Neural cell (in vitro differentiated cells): ENCODE data around the gene TRUB2. TPM values are rescaled to one million over a fixed set of nuclear protein-coding genes. Genes with fewer than 3 reads are reported as not detected.

Experiments
- H2AFZ ChIP-seq: fragments of 200-600, 300-800 bp; sonication (generic), shearing (Covaris generic); 2 replicates; pipeline ENCODE4 v1.6.0; 2014; ENCODE audit warnings: low read depth, mild to moderate bottlenecking, antibody characterized with exemption, low read length, moderate library complexity
- H3F3A ChIP-seq: fragments of 200-600 bp; shearing (Covaris generic); 2 replicates; pipeline ENCODE4 v1.6.1; 2016; ENCODE audit warnings: mild to moderate bottlenecking, moderate library complexity, mixed read lengths, antibody characterized with exemption, low read length; ENCODE audit not compliant: insufficient read depth, poor library complexity, severe bottlenecking
- H3K27ac ChIP-seq: fragments of 200-600, 300-800 bp; sonication (generic), shearing (Covaris generic); 2 replicates; pipeline ENCODE4 v1.5.1; 2014; ENCODE audit warnings: mild to moderate bottlenecking, low read length, moderate library complexity
- H3K27me3 ChIP-seq: fragments of 300-800, 200-600 bp; sonication (generic), shearing (Covaris generic); 2 replicates; pipeline ENCODE4 v1.6.0; 2014; ENCODE audit warnings: mild to moderate bottlenecking, low read depth, low read length, moderate library complexity; ENCODE audit not compliant: insufficient read depth
- H3K36me3 ChIP-seq: fragments of 300-800, 200-600 bp; sonication (generic), shearing (Covaris generic); 2 replicates; pipeline ENCODE4 v1.5.1; 2014; ENCODE audit warnings: mild to moderate bottlenecking, antibody characterized with exemption, low read length, moderate library complexity; ENCODE audit not compliant: insufficient read depth
- H3K4me2 ChIP-seq: fragments of 300-800, 200-600 bp; sonication (generic), shearing (Covaris generic); 2 replicates; pipeline ENCODE4 v1.6.0; 2014; ENCODE audit warnings: mild to moderate bottlenecking, low read length
- H3K4me3 ChIP-seq: fragments of 300-800, 200-600 bp; sonication (generic), shearing (Covaris generic); 2 replicates; pipeline ENCODE4 v1.5.1; 2014; ENCODE audit warnings: mild to moderate bottlenecking, low read length, moderate library complexity
- H3K79me2 ChIP-seq: fragments of 200-600 bp; shearing (Covaris generic); replicated peaks from 2 replicates; pipeline ENCODE4 v1.6.0; 2014; ENCODE audit warnings: mild to moderate bottlenecking, low read length, moderate library complexity; ENCODE audit not compliant: insufficient read depth
- H3K9ac ChIP-seq: fragments of 300-800, 200-600 bp; sonication (generic), shearing (Covaris generic); 2 replicates; pipeline ENCODE4 v1.6.1; 2016; ENCODE audit warnings: mild to moderate bottlenecking, low read length, mixed read lengths
- H3K9me2 ChIP-seq: fragments of 200-600 bp; shearing (Covaris generic); 2 replicates; pipeline ENCODE4 v1.6.1; 2016; ENCODE audit warnings: mild to moderate bottlenecking, low read length, mixed read lengths; ENCODE audit not compliant: insufficient read depth
- H3K9me3 ChIP-seq: fragments of 200-600, 300-800 bp; sonication (generic), shearing (Covaris generic); 2 replicates; pipeline ENCODE4 v1.6.1; 2016; ENCODE audit warnings: mild to moderate bottlenecking, mixed run types, low read length, moderate library complexity, mixed read lengths
- H4K20me1 ChIP-seq: fragments of 200-600 bp; shearing (Covaris generic); 2 replicates; pipeline ENCODE4 v1.6.1; 2016; ENCODE audit warnings: mild to moderate bottlenecking, mixed run types; ENCODE audit not compliant: insufficient read depth
- EP300 ChIP-seq: fragments of 450-650 bp; conservative IDR thresholded peaks from 2 replicates; pipeline ENCODE4 v1.6.1; 2014; ENCODE audit warnings: antibody characterized with exemption, mild to moderate bottlenecking, moderate library complexity; ENCODE audit not compliant: poor library complexity, severe bottlenecking
- EZH2 ChIP-seq: fragments of 200-600, 300-800 bp; shearing (Covaris generic), sonication (generic); IDR thresholded peaks from 2 replicates; pipeline ENCODE4 v1.6.1; 2014; ENCODE audit warnings: antibody characterized with exemption, low read length, borderline replicate concordance, mild to moderate bottlenecking; ENCODE audit not compliant: insufficient read depth, poor library complexity, severe bottlenecking
- MXI1 ChIP-seq: fragments of 450-650 bp; conservative IDR thresholded peaks from 2 replicates; pipeline ENCODE4 v1.6.1; 2014; ENCODE audit warnings: antibody characterized with exemption, mild to moderate bottlenecking; ENCODE audit not compliant: poor library complexity, severe bottlenecking
- POLR2AphosphoS5 ChIP-seq: IDR thresholded peaks from 2 replicates; pipeline ENCODE4 v1.6.1; 2012
- RAD21 ChIP-seq: fragments of 450-650 bp; conservative IDR thresholded peaks from 2 replicates; pipeline ENCODE4 v1.6.1; 2014; ENCODE audit warnings: antibody characterized with exemption, mild to moderate bottlenecking, moderate library complexity
- SMC3 ChIP-seq: fragments of 450-650 bp; conservative IDR thresholded peaks from 2 replicates; pipeline ENCODE4 v1.6.1; 2014; ENCODE audit warnings: antibody characterized with exemption, mild to moderate bottlenecking, moderate library complexity; ENCODE audit not compliant: poor library complexity
- TAF1 ChIP-seq: IDR thresholded peaks from 2 replicates; pipeline ENCODE4 v1.6.1; 2012; ENCODE audit warnings: low read depth
- polyA plus RNA-seq: library from polyadenylated mRNA; depleted of rRNA; stranded (reverse); fragments of >200 nt; gene quantifications from 2 replicates; pipeline ENCODE4 v1.2.3, GENCODE V29; 2014
- TF ChIP-seq, protein P1 (sequence below): IDR thresholded peaks from 2 replicates; pipeline ENCODE4 v1.6.1; 2012; ENCODE audit warnings: borderline replicate concordance
- TF ChIP-seq, protein P2 (sequence below): fragments of 450-650 bp; IDR thresholded peaks from 2 replicates; pipeline ENCODE4 v1.5.1; 2014; ENCODE audit warnings: antibody characterized with exemption, mild to moderate bottlenecking, moderate library complexity; ENCODE audit not compliant: poor library complexity, severe bottlenecking

Gene TRUB2
- polyA plus RNA-seq, 1 donor from 2014 or later = 22.3 TPM

GRCh38 chr9:128296340-128297220, 25.7 kb downstream of the TRUB2 start:
- H3K9me2 ChIP-seq = no peaks in the 10 kb centered on the region
- no peak overlapping the region for H3K4me2 ChIP-seq
- H3K79me2 ChIP-seq = no peaks in the 10 kb centered on the region
- H3K4me3 ChIP-seq = no peak overlapping the region
- H3K36me3 ChIP-seq = no peaks in the 10 kb centered on the region
- no peaks in the 10 kb centered on the region for H4K20me1 ChIP-seq
- no peak overlapping the region for H3K27ac ChIP-seq
- no peaks in the 10 kb centered on the region for H3K9me3 ChIP-seq
- no peaks in the 10 kb centered on the region for H3K27me3 ChIP-seq
- H3K9ac ChIP-seq = no peak overlapping the region
- TF ChIP-seq TAF1 (no peak), RAD21 (no peak)
- no peaks in the 10 kb centered on the region for H3F3A ChIP-seq
- no peak overlapping the region for H2AFZ ChIP-seq

DNA sequence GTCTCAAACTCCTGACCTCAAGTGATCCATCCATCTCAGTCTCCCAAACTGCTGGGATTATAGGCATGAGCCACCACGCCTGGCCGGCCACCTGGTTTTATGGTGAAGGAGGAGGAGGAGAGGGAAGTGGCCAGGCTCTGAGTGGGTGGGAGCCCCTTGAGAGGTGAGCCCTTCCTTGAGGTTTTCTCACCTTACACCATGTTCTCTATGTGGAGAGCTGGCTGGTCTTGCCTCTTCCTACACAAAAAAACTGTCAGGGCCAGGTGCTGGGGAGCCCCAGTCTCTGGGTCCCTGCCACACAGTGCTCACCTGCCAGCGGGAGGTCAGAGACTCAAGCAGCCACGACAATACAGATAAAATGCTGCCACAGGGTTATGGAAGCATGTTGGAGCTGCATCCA, 28.1 kb downstream of the TRUB2 start:
- H3K4me2 ChIP-seq = no peak overlapping the region
- H3F3A ChIP-seq = no peaks in the 10 kb centered on the region
- H3K27ac ChIP-seq = no peak overlapping the region
- no peak overlapping the region for H3K9ac ChIP-seq
- H3K4me3 ChIP-seq = no peak overlapping the region
- no peaks in the 10 kb centered on the region for H3K36me3 ChIP-seq
- no peak overlapping the region for H2AFZ ChIP-seq
- TF ChIP-seq, protein P1, sequence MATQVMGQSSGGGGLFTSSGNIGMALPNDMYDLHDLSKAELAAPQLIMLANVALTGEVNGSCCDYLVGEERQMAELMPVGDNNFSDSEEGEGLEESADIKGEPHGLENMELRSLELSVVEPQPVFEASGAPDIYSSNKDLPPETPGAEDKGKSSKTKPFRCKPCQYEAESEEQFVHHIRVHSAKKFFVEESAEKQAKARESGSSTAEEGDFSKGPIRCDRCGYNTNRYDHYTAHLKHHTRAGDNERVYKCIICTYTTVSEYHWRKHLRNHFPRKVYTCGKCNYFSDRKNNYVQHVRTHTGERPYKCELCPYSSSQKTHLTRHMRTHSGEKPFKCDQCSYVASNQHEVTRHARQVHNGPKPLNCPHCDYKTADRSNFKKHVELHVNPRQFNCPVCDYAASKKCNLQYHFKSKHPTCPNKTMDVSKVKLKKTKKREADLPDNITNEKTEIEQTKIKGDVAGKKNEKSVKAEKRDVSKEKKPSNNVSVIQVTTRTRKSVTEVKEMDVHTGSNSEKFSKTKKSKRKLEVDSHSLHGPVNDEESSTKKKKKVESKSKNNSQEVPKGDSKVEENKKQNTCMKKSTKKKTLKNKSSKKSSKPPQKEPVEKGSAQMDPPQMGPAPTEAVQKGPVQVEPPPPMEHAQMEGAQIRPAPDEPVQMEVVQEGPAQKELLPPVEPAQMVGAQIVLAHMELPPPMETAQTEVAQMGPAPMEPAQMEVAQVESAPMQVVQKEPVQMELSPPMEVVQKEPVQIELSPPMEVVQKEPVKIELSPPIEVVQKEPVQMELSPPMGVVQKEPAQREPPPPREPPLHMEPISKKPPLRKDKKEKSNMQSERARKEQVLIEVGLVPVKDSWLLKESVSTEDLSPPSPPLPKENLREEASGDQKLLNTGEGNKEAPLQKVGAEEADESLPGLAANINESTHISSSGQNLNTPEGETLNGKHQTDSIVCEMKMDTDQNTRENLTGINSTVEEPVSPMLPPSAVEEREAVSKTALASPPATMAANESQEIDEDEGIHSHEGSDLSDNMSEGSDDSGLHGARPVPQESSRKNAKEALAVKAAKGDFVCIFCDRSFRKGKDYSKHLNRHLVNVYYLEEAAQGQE = no peak
- TF ChIP-seq, protein P2, sequence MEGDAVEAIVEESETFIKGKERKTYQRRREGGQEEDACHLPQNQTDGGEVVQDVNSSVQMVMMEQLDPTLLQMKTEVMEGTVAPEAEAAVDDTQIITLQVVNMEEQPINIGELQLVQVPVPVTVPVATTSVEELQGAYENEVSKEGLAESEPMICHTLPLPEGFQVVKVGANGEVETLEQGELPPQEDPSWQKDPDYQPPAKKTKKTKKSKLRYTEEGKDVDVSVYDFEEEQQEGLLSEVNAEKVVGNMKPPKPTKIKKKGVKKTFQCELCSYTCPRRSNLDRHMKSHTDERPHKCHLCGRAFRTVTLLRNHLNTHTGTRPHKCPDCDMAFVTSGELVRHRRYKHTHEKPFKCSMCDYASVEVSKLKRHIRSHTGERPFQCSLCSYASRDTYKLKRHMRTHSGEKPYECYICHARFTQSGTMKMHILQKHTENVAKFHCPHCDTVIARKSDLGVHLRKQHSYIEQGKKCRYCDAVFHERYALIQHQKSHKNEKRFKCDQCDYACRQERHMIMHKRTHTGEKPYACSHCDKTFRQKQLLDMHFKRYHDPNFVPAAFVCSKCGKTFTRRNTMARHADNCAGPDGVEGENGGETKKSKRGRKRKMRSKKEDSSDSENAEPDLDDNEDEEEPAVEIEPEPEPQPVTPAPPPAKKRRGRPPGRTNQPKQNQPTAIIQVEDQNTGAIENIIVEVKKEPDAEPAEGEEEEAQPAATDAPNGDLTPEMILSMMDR = no peak
- TF ChIP-seq MXI1 = no peak
- TF ChIP-seq POLR2AphosphoS5 = no peak
- H3K9me2 ChIP-seq = no peaks in the 10 kb centered on the region
- H3K9me3 ChIP-seq = no peaks in the 10 kb centered on the region
- H4K20me1 ChIP-seq = no peaks in the 10 kb centered on the region
- H3K79me2 ChIP-seq = no peaks in the 10 kb centered on the region
- H3K27me3 ChIP-seq = no peaks in the 10 kb centered on the region

DNA sequence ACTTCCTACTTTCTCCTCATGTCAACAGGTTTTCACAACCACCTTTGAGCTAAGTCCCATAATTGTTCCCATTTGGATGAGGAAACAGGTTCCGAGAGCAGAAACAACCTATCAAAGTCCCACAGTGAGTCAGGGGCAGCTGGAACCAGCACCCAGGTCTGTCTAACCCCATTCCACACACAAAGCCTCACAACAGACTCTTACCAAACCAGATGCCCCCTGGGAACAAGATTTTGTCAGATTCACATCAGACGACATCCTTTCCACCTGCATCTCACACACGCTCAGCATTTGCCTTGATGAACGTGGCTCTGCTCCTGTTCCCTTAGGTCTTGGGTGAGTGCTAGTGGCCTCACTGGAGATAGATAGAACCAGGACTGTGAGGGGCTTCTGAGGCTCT, 29.2 kb downstream of the TRUB2 start:
- Histone ChIP-seq H3K79me2 (no peaks in the 10 kb centered on the region), H3K9me2 (no peaks in the 10 kb centered on the region), H3K9ac (no peak overlapping the region), H3K27me3 (no peaks in the 10 kb centered on the region), H3K4me3 (no peak overlapping the region), H4K20me1 (no peaks in the 10 kb centered on the region), H3F3A (no peaks in the 10 kb centered on the region), H3K36me3 (peaks cover 4% of the 10 kb centered on the region), H3K9me3 (no peaks in the 10 kb centered on the region), H3K4me2 (no peak overlapping the region), H3K27ac (no peak overlapping the region), H2AFZ (no peak overlapping the region)
- TF ChIP-seq RAD21 (no peak), POLR2AphosphoS5 (no peak), SMC3 (no peak), MXI1 (no peak), TAF1 (no peak), EZH2 (no peak), EP300 (no peak)
- TF ChIP-seq, protein P1 = no peak
- TF ChIP-seq, protein P2 = no peak
